ENCODE measurements around the gene ZDHHC8.

ZDHHC8 gene

GRCh38 chr22:20096574-20097420, 34.8 kb upstream of the ZDHHC8 start:
- no peak for DNase-seq (ENCODE audit: low read depth in 2 of 2)

DNA sequence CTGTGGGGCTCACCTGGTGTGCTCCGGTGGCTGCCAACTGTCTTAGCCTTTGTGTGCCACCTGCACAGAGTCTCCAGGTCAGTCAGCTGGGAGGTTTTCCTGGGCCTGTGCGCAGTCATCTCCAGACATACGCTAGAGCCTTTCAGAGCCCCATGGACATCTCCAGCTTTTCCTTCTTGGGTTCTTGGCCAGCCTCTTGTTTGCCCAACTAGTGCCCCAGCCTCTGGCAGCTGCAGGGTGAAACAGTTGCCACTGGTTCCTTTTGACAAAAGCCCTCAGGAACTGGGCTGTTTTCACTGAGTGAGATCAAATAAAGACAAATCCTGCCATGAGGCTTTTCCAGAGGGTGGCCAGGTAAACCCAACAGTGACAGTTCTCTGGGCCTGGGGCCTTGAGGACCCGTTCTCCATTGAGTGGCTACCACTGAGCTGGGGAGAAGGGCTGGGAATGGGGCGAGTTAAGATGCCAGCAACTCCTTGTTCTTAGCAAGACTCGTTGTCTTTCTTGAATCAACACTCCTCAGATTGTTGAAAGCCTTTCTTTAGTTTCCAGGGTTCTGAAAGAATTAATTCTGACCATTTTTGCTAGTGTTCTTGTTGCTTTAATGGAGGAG, 32.4 kb upstream of the ZDHHC8 start:
- no peak for DNase-seq (ENCODE audit: low read depth in 2 of 2)

DNA sequence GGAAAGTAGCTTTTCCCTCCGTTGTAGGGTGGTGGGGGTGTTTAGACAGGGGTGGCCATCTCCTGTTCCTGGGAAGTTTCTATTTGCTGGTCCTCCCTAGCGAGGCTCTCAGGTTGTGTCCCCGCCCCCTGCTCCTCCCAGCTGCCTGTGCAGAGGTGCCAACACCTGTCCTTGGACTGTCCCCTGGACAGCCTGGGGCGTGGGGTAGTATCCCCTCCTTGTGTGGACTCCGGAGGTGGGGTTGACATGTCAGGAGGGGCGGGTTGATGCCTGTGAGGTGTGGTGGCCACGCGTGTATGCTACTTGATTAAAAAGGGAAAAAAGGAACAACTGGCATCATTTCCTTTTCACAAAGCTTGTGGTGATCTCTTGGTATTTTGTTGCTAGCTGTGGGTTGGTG, 30.0 kb upstream of the ZDHHC8 start:
- no peak for DNase-seq (ENCODE audit: low read depth in 2 of 2)

DNA sequence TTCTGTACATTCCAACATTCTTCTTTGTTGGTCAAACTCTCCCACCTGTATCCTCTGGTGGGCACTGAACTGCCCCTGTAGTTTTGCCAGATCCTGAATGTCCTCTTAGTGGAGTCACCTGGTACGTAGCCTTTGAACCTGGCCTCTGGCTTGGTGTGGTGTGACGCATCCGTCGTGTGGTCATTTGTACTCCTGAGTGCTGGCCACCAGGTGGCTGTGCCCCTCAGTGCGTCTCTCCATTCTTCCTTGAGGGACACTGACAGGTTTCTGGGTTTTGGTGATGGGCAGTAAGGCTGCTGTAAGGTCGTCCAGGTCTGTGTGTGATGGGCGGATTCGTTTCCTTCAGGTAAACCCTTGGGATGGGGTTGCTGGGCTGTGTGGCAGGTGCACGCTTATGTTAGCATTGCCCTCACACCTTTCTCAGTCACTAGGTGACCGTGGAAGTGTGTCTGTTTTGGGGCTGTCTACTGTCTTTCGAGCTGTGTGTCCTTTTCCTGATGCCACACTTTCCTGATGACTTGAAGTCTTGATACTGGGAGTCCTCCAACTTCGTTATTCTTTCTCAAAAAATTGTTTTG, 29.3 kb upstream of the ZDHHC8 start:
- no peak for DNase-seq (ENCODE audit: low read depth in 2 of 2)

DNA sequence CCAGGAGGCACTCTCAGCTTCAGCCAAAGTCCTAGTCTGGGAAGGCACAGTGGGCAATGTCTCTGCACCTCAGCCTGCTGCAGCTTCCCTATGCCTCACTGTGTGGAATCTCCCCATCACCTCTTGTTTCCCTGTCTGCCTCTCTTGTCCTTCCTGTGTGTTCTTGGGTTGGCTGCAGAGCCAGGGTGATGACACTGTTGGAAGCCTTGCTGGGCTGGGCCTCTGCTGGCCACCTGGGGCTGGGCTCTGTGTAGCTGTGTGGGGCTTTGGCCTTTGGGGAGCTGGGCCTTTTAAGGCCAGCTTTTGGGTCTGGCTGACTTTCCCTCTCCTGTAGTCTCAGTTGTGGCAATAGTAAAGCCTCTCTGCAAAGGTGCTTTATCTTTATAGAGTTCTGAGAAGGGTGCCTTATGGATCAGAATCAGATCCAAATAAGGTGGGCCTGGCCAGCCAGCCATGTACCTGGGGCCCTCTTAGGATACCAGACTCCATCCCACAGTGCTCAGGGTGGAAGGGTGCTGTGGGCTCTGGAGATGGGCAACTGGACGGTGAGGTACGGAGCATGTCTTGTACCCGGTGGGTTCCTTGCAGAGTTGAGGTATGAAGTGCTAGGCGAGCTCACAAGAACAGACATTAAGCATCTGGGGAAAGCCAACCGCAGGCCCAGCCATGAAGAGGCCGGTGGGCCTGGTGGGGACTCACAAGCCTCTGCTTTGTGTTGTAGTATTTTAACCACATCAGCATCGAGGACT, 26.0 kb upstream of the ZDHHC8 start:
- DNase-seq (ENCODE audit: low read depth in 2 of 2), result no peak

DNA sequence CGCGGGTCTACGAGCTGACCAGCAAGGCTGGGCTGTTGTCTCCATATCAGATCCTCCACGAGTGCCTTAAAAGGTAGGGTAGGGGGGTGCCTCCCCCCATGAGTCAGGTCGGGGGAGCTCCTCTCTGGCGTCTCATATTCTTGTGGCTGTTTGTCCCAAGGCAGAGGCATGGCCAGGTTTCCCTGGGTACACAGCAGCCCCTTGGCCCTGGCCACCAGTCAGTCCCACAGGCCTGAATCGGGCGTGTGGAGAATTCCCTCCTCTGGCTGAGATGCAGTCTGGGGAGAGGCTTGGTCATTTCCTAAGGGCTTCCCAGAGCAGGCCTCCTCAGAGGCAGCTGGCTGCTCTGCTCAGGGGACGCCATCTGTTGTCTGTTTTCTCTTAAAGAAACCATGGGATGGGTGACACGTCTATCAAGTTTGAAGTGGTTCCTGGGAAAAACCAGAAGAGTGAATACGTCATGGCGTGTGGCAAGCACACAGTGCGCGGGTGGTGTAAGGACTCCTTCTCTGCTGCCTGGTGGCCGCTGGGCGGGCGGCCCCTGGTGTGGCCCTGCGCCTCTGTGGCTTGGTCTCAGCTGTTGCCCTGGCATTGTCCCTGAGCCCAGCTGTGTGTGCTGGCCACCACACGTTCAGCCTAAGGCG, 25.3 kb upstream of the ZDHHC8 start:
- no peak for DNase-seq (ENCODE audit: low read depth in 2 of 2)

DNA sequence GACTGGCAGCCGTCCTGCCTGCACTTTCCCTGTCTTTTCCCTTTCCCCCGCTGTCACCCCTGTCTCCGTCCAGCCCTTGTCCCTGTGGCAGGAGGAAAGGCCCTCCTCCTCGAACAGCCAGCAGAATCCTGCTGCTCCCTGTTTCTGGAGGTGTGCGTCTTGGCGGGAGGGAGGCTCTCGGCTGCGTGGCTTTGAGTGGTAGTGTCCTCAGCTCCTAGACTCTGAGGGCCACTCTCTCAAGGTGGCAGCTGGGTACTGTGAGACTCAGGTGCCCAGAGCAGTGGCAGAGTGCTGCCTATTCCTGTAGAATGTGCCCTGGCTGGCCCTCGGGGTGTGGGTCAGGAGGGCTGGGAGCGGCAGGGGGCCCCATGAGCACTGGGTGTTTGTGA, 24.8 kb upstream of the ZDHHC8 start:
- DNase-seq (ENCODE audit: low read depth in 2 of 2), result no peak

DNA sequence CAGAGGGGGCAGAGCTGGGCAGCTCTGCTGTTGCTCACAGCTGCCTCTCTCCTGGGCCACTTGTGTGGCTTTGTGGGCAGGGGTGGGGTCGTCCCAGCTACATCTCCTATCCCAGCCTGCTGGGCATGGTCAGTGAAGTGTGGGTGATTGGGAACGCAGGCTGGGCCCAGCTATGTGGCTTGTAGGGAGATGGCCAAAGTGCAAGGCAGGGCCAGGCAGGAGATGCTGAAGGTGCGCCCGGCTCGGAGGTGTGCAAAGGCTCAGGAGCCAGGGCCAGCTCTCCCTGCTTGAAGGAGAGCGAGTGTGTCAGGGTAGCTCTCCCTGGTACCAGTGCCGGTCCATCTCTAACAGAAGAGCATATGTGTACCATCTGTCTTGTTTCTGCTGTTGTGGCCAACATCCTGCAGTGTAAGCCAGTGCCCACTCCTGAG, 24.1 kb upstream of the ZDHHC8 start:
- DNase-seq (ENCODE audit: low read depth in 2 of 2), result no peak

DNA sequence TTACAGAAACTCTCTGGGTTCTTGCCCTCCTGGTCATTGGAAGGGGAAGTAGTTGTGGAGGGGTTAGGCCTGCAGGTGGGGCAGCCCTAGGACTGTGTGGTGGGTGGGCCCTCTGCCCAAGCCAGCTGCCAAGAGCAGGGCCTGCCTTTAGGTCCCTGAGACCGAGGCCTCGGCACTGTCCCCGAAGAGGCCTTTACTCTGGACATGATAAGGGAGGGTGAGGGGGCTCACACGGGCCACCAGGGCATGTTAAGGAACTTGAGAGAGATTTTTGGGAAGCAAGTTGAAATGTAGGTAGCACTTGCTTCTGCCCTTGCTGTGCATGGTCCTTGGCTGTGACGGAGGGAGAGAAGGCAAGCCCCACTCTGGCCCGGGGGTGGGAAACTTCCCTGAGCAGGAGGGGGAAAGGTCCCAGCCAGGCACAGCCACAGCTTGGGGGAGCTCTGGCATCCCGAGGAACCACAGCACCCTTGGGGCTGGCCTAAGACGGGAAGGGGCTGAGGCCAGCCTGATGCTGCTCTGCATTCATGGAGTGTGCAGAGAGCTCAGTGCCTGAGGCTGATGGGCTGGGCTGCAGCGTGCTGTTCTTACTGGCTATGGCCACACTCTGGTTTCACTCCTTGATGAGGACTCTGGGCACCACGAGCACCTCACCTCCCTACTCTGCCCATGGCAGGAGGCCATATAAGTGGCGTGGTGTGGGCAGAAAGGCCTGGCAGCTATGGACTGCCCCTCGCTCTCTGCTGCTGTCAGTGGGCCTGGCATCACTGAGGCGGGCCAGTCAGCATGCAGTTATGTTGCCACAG, 23.4 kb upstream of the ZDHHC8 start:
- no peak for DNase-seq (ENCODE audit: low read depth in 2 of 2)

DNA sequence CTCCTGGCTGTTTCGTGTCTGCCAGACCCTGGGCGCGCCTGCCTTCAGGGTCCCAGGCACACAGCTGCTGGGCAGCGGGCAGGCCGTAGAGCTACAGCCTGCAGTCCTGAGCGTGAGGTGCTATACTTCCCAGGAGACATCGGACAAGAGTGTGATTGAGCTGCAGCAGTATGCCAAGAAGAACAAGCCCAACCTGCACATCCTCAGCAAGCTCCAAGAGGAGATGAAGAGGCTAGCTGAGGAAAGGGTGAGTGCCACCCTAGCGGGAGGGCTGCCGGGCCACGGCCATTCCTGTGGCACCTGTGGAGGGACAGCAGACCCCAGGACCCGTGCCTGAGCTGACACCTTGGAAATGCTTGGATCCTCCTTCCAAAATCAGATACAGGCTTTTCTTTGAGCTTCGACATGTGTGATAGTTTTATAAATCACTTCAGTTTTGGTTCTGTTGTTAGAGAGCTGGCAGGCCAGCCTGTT, 22.8 kb upstream of the ZDHHC8 start:
- DNase-seq (ENCODE audit: low read depth in 2 of 2), result no peak

GRCh38 chr22:20109411-20110358, 21.9 kb upstream of the ZDHHC8 start:
- no peak for DNase-seq (ENCODE audit: low read depth in 2 of 2)

DNA sequence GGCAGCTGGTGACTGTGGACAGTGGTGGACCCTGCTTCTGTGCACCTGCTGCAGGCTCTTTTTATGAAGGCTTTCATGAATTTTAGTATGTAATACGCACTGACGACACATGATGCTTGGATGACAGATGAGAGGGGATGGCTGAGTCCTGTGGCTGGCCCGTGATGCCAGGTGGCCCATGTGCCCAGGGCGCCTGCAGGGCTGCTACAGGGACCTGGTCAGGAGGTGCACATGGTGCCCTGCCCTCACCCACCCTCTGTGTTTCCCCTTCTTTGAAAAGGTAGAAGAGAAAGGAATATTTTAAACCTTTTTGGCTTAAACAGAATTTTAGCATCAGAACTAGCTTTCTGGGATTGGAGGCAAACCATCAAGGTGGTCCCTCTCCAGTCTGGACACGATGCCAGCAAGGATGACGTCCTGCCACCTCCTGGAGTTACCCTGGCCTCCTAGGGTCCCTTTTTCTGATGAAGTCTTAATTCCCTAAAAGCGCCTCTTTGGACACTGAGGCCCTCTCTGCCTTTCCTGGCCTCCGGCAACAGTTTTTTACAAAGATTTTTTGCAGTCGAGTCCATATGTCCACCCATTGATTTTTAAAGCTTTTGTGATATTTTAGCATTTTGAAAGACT, 21.1 kb upstream of the ZDHHC8 start:
- no peak for DNase-seq (ENCODE audit: low read depth in 2 of 2)

GRCh38 chr22:20111045-20111688, 20.4 kb upstream of the ZDHHC8 start:
- no peak for DNase-seq (ENCODE audit: low read depth in 2 of 2)

DNA sequence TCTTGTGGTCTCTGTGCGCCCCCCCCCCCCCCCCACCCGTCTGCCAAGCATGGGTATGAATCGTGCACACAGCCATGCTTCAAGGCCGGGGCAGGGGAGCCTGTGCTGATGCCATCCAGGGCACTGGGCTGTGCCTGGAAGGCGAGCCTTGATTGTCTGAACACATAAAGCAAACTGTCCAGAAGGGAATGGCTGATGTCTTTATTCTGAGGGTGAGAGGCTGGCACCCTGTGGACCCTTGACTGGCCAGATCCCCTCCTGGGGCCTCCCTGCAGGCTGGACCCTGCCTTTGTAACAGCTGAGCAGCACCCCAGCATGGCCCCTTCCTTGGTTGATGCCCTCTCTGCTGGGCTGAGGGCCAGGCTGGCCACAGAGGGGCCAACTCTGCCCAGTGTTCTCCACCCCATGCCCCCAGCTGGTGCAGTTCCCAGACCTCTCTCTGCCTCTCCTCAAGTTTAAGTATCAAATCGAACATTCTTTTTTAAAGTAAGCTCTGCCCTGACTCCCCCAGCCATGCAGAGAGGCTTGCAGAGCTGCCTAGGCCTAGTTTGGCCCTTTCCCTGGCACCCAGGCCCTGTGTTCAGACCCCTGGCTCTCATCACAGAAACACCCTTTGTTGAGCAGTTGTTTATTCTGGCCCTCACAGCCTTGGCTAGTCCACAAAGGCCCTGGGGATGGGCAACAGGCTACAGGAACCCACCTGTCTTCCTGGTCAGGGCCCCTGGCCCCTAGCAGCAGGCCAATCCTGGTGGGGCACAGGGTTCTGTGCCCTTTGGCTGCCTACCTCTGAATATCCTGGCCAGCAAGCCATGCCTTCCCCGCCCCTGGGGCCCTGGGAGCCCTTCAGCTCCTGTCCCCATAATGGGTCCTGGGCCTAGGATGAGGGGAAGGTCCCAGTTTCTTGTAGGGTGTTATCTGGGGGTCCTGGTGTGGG, 19.6 kb upstream of the ZDHHC8 start:
- DNase-seq (ENCODE audit: low read depth in 2 of 2), result no peak

DNA sequence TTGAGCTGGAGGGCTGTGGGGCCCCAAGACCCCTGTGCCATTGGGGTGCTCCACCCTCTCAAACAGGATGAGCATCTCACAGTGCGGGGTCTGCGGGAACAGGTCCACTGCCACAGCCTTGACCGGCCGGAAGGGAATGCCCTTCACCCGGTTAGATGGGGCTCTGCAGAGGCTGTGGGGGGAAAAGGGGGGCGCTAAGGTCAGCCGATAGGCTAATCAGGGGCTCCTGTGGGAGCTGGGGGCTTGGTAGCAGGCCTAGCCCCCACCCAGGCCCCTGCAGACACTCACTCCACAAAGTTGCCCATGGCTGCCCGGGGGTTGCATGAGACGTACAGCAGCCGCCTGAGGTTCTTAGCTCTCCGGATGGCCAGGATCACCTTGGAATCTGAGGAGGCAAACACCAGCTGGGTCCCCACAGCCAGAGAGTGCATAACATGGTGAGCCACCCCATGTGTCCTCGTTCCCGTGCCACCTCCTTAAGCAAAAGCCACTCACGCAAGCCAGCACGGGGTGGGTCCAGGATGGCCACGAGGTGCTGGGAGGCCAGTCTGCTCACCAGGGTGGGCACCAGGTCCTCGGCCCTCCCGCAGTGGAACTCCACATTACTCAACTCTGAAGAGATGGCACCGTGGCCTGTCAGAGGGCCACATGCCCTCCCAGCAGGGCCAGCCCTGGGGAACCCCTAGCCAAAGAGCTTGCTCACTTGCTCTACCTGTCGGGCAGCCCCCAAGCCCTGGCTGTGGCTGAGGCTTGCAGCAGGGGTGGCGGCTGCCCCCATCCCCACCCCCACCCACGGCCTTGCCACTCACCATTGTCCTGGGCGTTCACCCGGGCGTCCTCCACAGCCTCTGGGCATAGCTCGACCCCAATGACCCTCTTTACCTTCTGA, 18.7 kb upstream of the ZDHHC8 start:
- no peak for DNase-seq (ENCODE audit: low read depth in 2 of 2)

DNA sequence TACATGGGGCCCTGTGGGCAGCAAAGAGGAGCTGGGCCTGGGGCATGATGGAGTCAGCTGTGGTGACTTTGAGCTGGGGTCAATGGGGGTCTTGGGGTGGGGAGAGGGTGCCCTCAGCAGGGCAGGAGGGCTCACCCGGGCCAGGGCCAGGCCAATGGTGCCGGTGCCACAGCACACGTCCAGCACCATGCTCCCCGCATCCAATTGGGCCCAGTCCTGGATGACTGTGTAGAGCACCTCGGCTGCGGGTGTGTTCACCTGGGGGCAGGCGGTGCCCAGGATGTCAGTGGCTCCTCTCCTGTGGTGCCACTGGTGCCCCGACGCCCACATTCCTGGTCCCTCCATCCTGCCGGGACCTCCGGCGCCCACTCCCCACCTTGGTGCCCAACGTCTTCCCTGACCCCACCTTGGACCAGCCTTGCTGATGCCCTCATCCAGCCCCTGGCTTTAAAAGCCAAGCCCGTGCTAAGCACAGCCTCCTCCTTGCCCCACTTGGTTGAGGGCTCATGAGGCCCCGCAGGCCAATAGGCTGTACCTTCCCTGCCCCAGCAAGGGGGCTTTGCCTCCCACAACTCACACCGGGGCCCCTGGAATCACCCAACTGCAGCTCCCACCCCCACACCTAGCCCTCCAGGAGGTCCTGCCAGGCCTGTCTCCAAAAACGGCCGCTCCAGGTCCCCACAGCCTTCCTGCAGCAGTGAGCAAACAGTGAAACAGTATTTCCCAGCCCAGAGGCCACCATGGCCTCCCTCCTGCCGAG, 17.9 kb upstream of the ZDHHC8 start:
- no peak for DNase-seq (ENCODE audit: low read depth in 2 of 2)
